HepG2 (cell line): Measurements from ENCODE around the gene TBC1D2B. TPM values are rescaled to one million over a fixed set of nuclear protein-coding genes. Genes with fewer than 3 reads are reported as not detected.

Experiments used
- ARID4A ChIP-seq: sonication (generic); formaldehyde crosslinking; IDR thresholded peaks from 2 replicates; pipeline ENCODE4 v1.5.0; 2020; ENCODE audit warnings: mild to moderate bottlenecking, missing genetic modification reagents, borderline replicate concordance
- ATM ChIP-seq: fragments of 450-650 bp; IDR thresholded peaks from 2 replicates; pipeline ENCODE4 v1.7.1; 2017; ENCODE audit warnings: mild to moderate bottlenecking, borderline replicate concordance
- DBP ChIP-seq: sonication (generic); formaldehyde crosslinking; IDR thresholded peaks from 2 replicates; pipeline ENCODE4 v1.4.0; 2020; ENCODE audit warnings: missing genetic modification reagents; ENCODE audit errors: not compliant biosample characterization
- KLF6 ChIP-seq: IDR thresholded peaks from 2 replicates; pipeline ENCODE4 v1.8.0; 2016; ENCODE audit warnings: missing biosample characterization, missing genetic modification reagents
- MLXIP ChIP-seq: sonication (generic); formaldehyde crosslinking; IDR thresholded peaks from 2 replicates; pipeline ENCODE4 v1.9.0; 2021; ENCODE audit warnings: missing genetic modification reagents, borderline replicate concordance
- MYC ChIP-seq: sonication (generic); formaldehyde crosslinking; IDR thresholded peaks from 2 replicates; pipeline ENCODE4 v1.9.0; 2021; ENCODE audit warnings: missing genetic modification reagents, borderline replicate concordance
- PAX8 ChIP-seq: sonication (generic); formaldehyde crosslinking; IDR thresholded peaks from 2 replicates; pipeline ENCODE4 v1.8.0; 2022; ENCODE audit warnings: mild to moderate bottlenecking, missing genetic modification reagents, borderline replicate concordance
- POLR2A ChIP-seq, 2 experiments: IDR thresholded peaks; 2 replicates each; pipeline ENCODE4 v1.6.1; 2011; ENCODE audit warnings: low read depth in 2 of 2, low read length in 2 of 2, mild to moderate bottlenecking in 1 of 2, moderate library complexity in 1 of 2; ENCODE audit not compliant: insufficient read depth in 1 of 2
- U2AF2 ChIP-seq: fragments of 200-400 bp; formaldehyde crosslinking; IDR thresholded peaks from 2 replicates; pipeline ENCODE4 v1.6.1; 2017; ENCODE audit warnings: low read depth, mild to moderate bottlenecking, low read length
- ZFP36 ChIP-seq: fragments of 150-350 bp; IDR thresholded peaks from 2 replicates; pipeline ENCODE4 v1.6.1; 2018; ENCODE audit warnings: borderline replicate concordance, low read length, low read depth; ENCODE audit not compliant: partially characterized antibody
- ZNF703 ChIP-seq: sonication (generic); formaldehyde crosslinking; IDR thresholded peaks from 2 replicates; pipeline ENCODE4 v1.5.1; 2020; ENCODE audit warnings: missing genetic modification reagents, mild to moderate bottlenecking, moderate library complexity, borderline replicate concordance
- polyA plus RNA-seq, 8 experiments: library from polyadenylated mRNA; depleted of rRNA in 3 of 8; stranded (reverse) in 7 of 8; unstranded in 1 of 8; fragments of >200 nt; fragmentation: Illumina TruSeq in 4 of 8; extraction: Trizol in 4 of 8; gene quantifications; 2 replicates each; pipeline versions ENCODE4 v1.2.1 to v1.2.3, GENCODE V29; 2011 to 2016; ENCODE audit warnings: low read depth in 4 of 8, missing spikeins in 1 of 8, mixed read lengths in 1 of 8; ENCODE audit not compliant: insufficient read depth in 1 of 8
- total RNA-seq, 5 experiments: library from RNA; depleted of rRNA; stranded (reverse); fragments of >200 nt; fragmentation: Illumina TruSeq; extraction: Trizol; gene quantifications; 2 replicates each; pipeline ENCODE4 v1.2.3, GENCODE V29; 2016; ENCODE audit warnings: low read depth in 1 of 5
- TF ChIP-seq, protein P1 (sequence below): IDR thresholded peaks from 2 replicates; pipeline ENCODE4 v1.6.1; 2016; ENCODE audit warnings: missing biosample characterization, missing genetic modification reagents, low read depth
- TF ChIP-seq, protein P2 (sequence below): sonication (generic); formaldehyde crosslinking; IDR thresholded peaks from 2 replicates; pipeline ENCODE4 v1.5.1; 2020; ENCODE audit warnings: missing genetic modification reagents, mild to moderate bottlenecking, borderline replicate concordance
- TF ChIP-seq, protein P3 (sequence below): conservative IDR thresholded peaks from 2 replicates; pipeline ENCODE4 v1.6.1; 2018; ENCODE audit warnings: missing genetic modification reagents

The TBC1D2B gene
- total and polyA plus RNA-seq, 2 of the 13 experiments (the other 11 are each of a cell fraction or from before 2014, with no cell fraction given): 10.1 to 14.4 TPM

DNA sequence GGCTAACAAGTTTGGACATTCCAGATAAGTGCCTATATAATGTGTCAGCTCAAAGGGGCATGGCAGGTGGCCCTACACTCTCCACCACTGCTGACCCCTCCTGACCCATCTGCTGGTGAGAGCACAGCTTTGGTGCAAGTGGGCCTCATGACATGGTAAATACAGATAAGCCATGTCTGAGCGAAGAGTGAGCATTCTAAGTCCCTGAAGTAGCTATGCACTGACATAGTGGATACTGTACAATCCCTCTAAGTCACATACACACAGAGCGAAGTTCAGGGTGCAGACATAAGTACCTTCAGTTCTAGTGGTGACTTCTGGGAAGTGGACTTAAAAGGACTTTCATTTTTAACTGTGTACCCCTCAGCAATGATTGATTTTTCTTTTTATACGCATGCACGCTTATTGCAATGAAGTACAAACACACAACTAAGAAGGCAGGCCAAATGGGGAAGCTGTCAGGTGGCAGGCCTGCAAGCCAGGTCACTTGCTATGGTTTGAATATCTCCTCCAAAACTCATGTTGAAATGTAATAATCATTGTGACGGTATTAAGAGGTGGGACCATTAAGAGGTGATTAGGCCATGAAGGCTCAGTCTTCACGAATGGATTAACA is 41.5 kb downstream of the TBC1D2B start (continued):
- TF ChIP-seq MLXIP (CRISPR knock-in tag) (no peak), MYC (CRISPR knock-in tag) (no peak), ZFP36 (no peak), POLR2A (IDR thresholded peaks at IDR 0.05; ENCODE audit: insufficient read depth in 1 of 2, low read depth in 2 of 2, low read length in 2 of 2) (no peak), U2AF2 (no peak), DBP (CRISPR knock-in tag) (no peak), ATM (no peak), ZNF703 (CRISPR knock-in tag) (no peak), ARID4A (CRISPR knock-in tag) (peak; percentile 48; the same call in 1 of the 2 replicates), KLF6 (CRISPR knock-in tag) (no peak), PAX8 (CRISPR knock-in tag) (no peak)
- TF ChIP-seq, protein P1, sequence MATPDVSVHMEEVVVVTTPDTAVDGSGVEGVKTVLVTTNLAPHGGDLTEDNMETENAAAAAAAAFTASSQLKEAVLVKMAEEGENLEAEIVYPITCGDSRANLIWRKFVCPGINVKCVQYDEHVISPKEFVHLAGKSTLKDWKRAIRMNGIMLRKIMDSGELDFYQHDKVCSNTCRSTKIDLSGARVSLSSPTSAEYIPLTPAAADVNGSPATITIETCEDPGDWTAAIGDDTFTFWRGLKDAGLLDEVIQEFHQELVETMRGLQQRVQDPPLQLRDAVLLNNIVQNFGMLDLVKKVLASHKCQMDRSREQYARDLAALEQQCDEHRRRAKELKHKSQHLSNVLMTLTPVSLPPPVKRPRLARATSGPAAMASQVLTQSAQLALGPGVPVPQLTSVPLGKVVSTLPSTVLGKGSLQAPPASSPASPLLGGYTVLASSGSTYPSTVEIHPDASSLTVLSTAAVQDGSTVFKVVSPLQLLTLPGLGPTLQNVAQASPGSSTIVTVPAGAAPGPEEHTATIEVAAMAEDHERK: no peak
- TF ChIP-seq, protein P2, sequence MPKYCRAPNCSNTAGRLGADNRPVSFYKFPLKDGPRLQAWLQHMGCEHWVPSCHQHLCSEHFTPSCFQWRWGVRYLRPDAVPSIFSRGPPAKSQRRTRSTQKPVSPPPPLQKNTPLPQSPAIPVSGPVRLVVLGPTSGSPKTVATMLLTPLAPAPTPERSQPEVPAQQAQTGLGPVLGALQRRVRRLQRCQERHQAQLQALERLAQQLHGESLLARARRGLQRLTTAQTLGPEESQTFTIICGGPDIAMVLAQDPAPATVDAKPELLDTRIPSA (CRISPR knock-in tag): no peak
- TF ChIP-seq, protein P3, sequence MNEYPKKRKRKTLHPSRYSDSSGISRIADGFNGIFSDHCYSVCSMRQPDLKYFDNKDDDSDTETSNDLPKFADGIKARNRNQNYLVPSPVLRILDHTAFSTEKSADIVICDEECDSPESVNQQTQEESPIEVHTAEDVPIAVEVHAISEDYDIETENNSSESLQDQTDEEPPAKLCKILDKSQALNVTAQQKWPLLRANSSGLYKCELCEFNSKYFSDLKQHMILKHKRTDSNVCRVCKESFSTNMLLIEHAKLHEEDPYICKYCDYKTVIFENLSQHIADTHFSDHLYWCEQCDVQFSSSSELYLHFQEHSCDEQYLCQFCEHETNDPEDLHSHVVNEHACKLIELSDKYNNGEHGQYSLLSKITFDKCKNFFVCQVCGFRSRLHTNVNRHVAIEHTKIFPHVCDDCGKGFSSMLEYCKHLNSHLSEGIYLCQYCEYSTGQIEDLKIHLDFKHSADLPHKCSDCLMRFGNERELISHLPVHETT (CRISPR knock-in tag): no peak
